NCI-H1694 (cell line): ENCODE data around the gene SPIRE2.
"Not testable (repeated sequence)": the region's sequence is repeated elsewhere in the genome, so short reads cannot be mapped to it uniquely, and the experiment has no call there.

Experiments
- DNase-seq: peaks from one replicate; lab custom pipeline; 2025; lab: John Stamatoyannopoulos, UW

The SPIRE2 gene

DNA sequence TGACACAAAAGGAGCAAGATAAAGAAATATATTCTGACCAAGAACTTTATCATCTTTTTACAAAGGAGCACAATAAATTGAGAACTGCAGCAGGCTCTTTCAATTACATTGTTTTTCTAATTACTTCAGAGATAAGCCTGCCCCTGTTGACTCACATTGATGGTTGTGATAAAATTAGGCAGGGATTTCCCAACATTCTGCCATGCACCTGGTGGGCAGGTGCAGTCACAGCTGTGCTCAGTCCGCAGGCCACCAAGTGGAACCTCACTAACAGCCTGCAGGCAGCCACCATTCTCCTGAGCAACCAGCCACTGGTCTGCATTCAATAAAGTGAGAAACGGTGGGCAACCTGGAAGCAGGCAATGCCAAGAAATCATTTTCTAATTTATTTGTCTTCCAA, 17.0 kb upstream of the SPIRE2 start:
- DNase-seq = no peak

DNA sequence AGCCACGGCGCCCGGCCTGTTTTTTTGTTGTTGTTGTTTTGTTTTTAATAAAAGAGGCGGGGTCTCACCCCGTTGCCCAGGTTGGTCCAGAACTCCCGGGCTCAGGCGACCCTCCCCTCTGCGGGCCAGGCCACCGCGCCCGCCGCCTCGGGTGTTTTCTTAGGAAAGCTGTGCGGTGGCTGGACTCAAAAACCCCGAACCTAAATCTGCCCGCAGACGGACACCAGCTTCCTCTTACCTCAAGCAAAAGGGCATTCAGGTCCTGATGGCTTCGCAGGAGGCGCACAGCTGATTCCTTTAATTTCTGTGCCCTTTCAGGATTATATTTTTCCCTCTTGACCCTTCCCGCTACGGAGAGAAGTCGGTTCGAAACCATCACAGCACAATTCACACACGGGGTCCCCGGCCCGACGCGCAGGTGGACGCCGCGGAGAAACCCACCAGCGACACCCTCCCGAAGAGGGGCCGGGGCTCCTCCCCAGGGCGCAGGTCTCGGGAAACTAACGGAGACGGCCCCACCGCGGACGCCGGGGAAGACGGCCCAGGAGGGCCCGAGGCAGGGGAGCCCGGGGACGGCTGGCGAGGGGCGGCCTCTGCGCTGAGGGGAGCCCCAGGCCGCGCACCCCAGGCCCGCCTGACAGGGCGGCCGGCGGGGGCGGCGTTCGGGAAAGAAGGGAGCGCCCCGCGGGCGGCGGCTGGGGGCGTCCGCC, 12.5 kb upstream of the SPIRE2 start:
- DNase-seq = no peak

DNA sequence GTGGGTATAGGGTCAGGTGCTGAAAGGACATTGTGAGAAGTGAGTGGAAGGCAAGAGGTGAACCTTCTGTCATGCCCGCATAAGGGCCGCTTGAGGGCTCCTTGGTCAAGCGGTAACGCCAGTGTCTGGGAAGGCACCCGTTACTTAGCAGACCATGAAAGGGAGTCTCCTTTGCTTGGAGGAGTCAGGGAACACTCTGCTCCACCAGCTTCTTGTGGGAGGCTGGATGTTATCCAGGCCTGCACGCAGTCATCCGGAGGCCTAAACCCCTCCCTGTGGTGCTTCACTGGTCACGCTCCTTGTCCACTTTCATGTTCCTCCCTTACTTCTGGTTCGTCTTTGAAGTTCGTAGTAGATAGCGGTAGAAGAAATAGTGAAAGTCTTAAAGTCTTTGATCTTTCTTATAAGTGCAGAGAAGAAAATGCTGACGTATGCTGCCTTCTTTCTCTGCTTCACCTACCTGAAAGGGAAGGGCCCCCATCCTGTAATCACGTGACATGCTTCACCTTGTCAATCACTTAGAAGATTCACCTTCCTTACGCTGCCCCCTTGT, 9.3 kb upstream of the SPIRE2 start:
- DNase-seq = not testable (repeated sequence)

DNA sequence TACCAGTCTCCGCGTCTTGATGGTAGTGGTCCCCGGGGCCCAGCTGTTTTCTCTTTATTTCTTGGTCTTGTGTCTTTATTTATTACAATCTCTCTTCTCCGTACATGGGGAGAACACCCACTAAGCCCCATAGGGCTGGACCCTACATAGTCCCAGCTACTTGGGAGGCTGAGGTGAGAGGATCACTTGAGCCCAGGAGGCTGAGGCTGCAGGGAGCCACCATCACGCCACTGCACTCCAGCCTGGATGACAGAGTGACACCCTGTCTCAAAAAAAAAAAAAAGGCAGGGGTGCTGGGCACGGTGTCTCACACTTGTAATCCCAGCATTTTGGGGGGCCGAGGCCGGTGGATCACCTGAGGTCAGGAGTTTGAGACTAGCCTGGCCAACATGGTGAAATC, 8.8 kb upstream of the SPIRE2 start:
- DNase-seq = not testable (repeated sequence)

DNA sequence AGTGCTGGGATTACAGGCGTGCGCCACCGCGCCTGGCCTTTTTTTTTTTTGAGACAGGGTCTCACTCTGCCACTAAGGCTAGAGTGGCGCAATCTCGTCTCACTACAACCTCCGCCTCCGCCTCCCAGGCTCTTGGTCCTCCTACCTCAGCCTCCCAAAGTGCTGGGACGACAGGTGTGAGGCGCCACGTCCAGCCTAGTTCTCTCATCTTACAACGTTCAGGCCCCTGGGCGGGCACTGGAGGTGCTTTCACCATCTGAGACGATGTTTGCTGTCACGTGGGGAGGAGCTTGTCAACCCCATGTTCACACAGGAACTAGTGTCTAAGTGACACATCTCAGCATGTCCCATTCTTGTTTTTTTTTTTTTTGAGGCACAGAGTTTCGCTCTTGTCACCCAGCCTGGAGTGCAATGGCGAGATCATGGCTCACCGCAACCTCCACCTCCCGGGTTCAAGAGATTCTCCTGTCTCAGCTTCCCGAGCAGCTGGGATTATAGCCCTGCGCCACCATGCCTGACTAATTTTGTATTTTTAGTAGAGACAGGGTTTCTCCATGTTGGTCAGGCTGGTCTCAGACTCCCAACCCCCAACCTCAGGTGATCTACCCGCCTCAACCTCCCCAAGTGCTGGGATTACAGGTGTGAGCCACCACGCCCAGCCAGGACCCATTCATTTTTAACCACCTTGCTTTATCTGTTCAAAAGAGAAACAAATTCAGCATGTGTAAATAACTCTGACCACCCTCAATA, 6.7 kb upstream of the SPIRE2 start:
- DNase-seq = no peak

DNA sequence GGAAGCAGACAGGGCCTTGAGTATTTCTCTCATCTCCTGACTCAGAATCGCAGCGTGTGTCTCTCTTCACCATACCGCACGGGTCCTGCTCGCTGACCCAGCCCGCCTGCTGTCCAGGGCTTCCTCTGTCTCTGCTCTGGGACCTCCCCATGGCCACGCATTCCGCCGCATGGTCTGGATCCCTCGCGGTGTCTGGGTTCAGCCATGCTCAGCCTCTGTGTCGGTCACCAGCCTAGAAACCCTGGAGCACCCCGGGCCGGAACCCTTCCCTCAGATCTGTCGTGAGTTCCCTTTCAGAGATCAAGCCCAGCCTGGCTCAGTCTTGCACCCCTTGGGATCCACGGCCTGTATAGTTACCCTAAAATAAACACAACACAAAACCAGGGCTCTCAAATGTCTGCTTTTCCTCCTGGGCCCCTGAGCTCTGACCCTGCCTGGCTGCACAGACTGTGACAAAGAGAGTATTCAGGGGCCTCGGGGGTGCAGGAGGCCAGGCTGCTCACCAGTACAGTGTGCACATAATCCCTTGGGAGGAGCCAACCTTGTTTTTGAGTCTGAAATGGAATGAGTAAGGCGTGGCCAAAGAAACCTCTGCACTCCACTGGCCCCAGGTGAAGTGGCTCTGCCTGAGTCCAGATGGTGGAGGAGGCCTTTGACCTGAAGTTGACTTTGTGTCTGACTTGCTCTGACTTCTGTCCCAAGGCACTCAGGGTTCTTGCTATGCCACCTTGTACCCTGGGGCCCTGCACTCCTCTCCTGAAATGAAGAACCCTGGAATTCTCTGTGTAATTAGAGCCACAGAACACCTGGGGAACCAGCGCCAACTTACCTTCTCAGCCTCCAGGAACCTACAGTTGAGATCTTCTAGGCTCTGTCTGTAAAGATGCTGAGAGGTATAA, 5.8 kb upstream of the SPIRE2 start:
- DNase-seq = no peak

DNA sequence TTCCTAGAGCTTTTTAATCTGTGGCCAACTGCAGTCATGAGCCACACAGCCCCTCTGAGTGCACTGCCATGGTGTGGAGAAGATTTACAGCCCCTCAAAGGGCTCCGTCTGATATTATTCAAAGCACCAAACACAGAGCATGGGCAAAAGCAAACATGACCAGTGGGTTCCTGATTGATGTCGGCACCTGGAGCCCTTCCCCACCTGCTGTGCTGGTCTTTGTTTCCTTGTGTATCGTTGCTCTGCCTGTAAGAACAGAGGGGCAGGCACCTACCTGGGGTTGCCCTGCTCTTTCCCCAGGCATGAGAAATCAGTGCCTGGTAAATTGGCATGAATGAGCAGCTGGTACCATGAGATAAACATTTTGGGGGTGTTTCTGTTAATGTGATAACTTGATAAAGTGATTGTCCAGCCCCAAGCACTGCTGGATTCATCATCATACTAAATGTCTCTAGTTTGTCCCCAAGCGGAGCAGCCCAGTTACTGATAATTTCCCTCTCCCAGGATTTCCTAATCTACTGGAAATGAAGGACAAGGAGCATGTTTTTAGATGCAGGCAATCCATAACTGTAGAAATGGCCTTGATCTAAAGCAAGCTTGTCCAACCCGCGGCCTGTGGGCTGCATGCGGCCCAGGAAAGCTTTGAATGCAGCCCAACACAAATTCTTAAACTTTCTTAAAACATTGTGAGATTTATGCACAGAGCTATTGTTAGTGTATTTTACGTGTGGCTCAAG, 5.0 kb upstream of the SPIRE2 start:
- DNase-seq = no peak

DNA sequence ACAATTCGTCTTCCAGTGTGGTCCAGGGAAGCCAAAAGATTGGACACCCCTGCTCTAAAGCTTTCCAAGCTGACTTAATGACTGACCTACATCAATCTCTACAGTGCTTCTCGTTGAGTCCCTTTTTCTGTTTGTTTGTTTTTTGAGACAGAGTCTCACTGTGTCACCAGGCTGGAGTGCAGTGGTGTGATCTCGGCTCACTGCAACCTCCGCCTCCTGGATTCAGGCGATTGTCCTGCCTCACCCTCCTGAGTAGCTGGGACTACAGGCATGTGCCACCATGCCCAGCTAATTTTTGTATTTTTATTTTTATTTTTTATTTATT, 4.5 kb upstream of the SPIRE2 start:
- not testable (repeated sequence) for DNase-seq

DNA sequence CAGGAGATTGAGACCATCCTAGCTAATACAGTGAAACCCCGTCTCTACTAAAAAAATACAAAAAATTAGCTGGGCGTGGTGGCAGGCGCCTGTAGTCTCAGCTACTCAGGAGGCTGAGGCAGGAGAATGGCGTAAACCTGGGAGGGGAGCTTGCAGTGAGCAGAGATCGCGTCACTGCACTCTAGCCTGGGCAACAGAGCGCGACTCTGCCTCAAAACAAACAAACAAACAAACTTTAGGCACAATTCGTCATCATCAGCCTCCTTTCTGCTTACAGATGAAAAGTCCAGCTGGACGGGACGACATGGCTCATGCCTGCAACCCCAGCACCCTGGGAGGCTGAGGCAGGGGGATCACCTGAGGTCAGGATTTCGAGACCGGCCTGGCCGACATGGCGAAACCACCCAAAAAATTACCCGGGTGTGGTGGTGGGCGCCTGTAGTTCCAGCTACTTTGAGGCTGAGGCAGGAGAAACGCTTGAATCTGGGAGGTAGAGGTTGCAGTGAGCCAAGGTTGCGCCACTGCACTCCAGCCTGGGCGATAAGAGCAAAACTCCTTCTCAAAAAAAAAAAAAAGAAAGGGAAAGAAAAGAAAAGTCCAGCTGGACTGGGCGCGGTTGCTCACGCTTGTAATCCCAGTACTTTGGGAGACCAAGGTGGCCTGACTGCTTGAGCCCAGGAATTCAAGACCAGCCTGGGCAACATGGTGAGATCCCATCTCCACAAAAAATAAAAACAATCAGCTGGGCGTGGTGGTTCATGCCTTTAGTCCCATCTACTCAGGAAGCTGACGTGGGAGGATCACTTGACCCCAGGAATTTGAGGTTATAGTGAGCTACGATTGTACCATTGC, 1.5 kb upstream of the SPIRE2 start:
- DNase-seq = no peak

DNA sequence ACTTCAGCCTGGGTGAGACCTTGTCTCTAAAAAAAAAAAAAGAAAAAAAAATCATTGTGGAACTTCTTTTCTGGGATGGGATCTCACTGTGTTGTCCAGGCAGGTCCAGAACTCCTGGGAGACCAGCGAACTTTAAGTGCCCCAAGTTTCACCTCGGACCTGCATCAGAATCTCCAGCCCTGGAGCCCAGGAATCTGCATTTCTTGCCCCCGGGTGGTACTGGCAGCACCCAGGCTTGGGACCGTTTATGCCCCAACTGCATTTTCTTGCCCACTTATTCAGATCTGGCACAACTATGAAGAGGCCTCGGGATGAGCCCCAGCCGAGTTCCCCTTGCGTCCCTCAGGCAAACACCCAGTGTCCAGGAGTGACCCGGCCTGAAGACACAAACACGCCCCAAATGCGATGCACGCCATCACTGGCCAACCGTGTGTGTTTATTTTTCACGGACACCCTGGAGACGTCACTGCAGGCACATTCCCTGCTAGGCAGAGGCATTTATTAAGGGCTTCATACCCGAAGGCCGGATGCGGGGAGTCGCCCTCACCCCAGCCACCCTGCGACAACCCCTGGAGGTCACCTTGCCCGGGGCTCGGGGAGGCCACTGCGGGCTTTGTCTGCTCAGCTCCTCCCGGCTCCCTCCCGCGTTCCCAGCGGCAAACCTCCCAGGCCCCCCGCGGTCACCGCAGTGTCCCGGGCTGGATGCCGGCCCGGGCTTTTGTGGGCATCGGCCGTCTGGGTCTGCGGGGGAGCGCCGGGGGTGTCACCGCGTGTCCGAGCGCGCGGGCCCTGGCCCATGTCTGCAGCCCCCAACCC, 684 bp upstream of the SPIRE2 start:
- no peak for DNase-seq

DNA sequence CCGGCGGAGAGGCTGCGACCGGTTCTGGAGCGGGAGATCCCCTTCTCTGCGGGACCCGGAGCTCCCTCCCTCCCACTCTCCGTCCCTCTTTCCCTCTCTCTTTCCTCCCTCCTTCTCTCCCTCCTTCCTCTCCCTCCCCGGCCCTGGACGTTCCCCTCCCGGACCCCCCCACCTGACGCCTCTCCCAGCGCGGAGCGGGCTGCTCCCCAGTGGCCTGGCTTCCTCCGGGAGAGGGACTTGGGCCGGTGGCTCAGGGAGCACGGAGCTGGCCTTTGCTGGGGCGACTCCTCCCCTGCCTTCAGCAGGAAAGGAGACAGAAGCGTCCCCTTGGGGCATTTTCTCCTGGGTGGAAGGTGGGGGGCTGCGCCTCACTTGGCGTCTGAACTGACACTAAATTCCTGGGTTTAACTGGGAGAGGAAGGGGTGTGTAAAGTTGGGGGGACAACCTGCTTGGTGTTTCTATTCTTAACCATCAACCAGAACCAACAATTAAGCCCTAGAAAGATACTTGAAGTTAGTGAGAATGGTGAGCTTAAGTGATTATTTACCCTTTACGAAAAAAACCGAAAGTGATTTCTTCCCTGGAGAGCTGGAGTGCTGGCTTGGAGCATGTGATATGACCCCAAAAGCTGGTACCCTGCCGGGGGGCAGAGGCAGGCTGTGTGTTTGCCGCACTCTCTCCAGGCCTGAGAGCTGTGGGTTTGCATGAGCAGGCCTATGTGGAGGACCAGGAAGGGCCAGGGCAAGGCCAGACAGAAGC, 775 bp downstream of the SPIRE2 start:
- no peak for DNase-seq

DNA sequence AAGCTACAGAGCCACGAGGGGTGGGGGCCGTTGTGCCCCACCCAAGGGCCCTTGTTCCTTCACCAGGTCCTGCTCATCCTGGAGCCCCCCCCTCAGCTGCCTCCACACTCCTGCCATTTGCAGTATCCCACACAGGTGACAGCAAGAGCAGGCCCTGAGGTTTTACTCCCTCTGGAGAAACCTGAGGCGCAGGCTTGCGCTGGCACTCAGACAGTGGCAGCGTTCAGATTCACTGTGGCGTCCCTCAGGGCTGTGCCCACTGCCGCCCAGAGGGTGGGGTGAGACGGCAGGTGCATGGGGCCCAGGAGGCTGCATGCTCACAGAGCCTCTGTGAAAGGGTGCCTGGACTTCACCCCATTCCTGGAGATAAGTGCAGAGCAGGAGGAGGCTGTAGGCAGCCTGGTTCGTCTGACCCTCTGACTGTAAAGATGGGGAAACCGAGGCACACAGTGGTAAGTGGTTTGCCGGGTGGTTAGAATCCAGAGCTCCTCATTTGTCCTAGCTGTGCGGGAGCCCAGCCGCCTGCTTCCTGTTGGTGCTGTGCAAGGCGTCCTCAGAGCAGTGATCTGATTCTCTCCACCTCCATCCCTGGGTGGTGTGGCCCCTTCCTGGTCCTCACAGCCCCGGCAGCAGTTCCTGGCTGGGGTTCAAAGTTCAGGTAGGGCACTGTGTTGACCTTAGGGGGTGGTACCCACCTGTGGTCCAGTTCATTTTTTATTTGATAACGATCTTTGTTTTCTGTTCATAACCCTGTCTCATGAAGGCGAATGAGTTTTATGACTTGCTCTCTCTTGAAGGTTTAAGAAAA, 1.6 kb downstream of the SPIRE2 start:
- DNase-seq = no peak

DNA sequence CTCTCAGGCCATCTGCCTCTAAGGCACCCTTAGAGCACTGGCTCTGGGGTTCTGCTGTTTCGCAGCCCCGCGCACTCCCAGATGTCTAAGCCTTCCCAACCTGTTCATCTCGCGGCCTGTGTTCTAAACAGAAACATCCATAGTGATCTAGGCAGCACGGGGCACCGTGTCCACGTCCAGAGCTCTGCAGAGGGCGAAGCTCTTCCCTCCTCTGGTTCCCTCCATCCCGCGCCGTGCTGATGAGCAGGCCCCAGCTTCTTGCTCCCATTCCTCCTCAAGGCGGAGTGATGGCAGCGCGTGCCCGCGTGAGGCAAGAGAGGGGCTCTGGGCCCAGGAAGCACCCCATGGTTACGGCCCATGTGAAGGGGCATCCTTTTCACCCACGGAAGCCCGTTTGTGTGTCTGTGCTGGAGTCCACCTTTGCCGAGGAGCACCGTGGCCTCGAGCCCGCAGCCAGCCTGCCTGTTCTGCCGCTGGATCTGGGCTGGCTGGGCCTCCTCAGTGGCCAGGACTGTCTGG, 3.6 kb downstream of the SPIRE2 start:
- DNase-seq = no peak

DNA sequence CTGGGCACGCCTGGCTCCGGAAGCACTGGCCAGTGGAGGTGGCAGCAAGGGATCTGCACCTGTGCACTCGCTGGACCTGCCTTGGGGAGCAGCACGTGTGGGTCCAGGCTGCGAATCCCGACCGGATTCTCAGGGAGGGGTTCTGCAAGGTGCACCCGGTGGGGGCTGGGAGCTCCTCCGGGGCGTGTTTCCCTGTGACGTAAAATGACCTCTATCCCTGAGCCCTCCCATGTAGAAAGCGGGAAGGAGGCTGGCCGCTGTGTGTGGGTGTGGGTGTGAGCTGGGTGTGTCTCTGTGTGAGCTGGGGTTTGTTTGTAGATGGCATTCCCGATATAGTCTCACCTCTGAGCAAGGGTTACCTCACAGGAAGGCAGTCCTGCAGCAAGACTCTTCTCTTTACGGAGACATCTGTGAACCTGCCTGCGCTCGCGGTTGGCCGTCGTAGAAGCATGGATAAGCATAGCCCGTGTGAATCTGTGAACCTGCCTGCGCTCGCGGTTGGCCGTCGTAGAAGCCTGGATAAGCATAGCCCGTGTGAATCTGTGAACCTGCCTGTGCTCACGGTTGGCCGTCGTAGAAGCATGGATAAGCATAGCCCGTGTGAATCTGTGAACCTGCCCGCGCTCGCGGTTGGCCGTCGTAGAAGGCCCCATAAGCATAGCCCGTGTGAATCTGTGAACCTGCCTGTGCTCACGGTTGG, 5.5 kb downstream of the SPIRE2 start:
- not testable (repeated sequence) for DNase-seq

DNA sequence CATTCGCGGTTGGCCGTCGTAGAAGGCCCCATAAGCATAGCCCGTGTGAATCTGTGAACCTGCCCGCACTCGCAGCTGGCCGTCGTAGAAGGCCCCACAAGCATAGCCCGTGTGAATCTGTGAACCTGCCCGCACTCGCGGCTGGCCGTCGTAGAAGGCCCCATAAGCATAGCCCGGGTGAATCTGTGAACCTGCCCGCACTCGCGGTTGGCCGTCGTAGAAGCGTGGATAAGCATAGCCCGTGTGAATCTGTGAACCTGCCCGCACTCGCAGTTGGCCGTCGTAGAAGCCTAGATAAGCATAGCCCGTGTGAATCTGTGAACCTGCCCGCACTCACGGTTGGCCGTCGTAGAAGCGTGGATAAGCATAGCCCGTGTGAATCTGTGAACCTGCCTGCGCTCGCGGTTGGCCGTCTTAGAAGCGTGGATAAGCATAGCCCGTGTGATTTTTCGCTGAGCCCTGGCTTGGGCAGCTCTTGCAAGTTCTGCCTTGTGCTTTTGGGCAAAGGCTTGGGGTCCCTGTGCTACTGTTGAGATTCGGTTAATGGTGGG, 6.6 kb downstream of the SPIRE2 start:
- DNase-seq = not testable (repeated sequence)

DNA sequence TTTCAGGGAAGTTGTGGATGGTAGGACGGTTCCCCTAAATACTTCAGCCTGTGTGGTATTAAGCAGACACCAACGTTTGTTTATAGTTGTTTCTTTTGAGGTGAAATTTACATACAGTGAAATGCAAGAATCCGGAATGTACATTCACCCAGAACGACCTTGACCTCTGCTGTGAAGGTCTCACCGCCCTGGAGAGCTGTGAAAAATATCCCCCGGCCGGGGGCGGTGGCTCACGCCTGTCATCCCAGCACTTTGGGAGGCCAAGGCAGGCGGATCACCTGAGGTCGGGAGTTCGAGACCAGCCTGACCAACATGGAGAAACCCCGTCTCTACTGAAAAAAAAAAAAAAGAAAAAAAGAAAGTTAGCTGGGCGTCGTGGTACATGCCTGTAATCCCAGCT, 8.2 kb downstream of the SPIRE2 start:
- DNase-seq = not testable (repeated sequence)

DNA sequence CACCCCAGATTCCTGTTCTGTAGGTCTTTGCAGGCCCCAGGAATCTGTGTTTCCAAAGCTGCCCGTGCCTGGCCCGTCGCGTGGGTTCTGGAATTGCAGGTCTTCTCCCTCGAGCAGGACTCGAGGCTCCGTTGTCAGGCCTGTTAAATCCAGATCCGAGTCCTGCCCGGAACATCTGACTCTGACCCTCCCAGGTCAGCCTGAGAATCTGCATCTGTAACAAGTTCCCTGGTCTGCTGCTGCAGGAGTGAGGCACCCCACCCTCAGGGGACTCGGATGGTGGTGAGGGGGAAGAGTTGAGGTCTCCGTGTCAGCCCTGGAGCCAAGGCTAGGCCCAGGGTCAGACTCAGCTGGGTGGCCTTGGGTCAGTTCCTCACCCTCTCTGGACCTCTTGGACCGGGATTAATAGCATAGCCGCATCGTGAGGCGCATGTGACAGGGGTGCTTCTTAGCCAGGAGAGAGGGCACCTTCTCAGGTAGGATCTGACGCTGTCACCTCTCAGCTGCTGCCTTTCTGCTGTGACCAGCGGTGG, 8.8 kb downstream of the SPIRE2 start:
- no peak for DNase-seq
